Smooth muscle cell (in vitro differentiated cells): ENCODE measurements around the gene ABCB8. TPM values are rescaled to one million over a fixed set of nuclear protein-coding genes. Genes with fewer than 3 reads are reported as not detected.

Experiments used
- DNase-seq: peaks from one replicate; lab custom pipeline; 2025; ENCODE audit not compliant: unreplicated experiment; lab: John Stamatoyannopoulos, UW
- H2AFZ ChIP-seq: fragments of 200-600 bp; sonication (generic); 2 replicates; pipeline ENCODE4 v1.6.0; 2016; ENCODE audit warnings: antibody characterized with exemption, low read depth, mild to moderate bottlenecking
- H3F3A ChIP-seq: fragments of 200-600 bp; sonication (generic); 2 replicates; pipeline ENCODE4 v1.6.0; 2017; ENCODE audit warnings: antibody characterized with exemption, low read depth
- H3K27ac ChIP-seq: fragments of 200-600 bp; sonication (generic); 2 replicates; pipeline ENCODE4 v1.5.1; 2016; ENCODE audit warnings: low read depth, mild to moderate bottlenecking
- H3K27me3 ChIP-seq: fragments of 200-600 bp; sonication (generic); 2 replicates; pipeline ENCODE4 v1.6.1; 2016; ENCODE audit warnings: low read depth, mild to moderate bottlenecking
- H3K36me3 ChIP-seq: fragments of 200-600 bp; sonication (generic); 2 replicates; pipeline ENCODE4 v1.5.1; 2016; ENCODE audit warnings: low read depth
- H3K4me1 ChIP-seq: fragments of 200-600 bp; sonication (generic); 2 replicates; pipeline ENCODE4 v1.5.1; 2016; ENCODE audit warnings: low read depth
- H3K4me2 ChIP-seq: fragments of 200-600 bp; sonication (generic); 2 replicates; pipeline ENCODE4 v1.6.0; 2016; ENCODE audit warnings: mild to moderate bottlenecking
- H3K4me3 ChIP-seq: fragments of 200-600 bp; sonication (generic); 2 replicates; pipeline ENCODE4 v1.5.1; 2016; ENCODE audit warnings: mild to moderate bottlenecking
- H3K79me2 ChIP-seq: fragments of 200-600 bp; sonication (generic); 2 replicates; pipeline ENCODE4 v1.6.0; 2016; ENCODE audit warnings: low read depth, mild to moderate bottlenecking
- H3K9ac ChIP-seq: fragments of 200-600 bp; sonication (generic); 2 replicates; pipeline ENCODE4 v1.6.0; 2016; ENCODE audit warnings: low read depth
- H3K9me3 ChIP-seq: fragments of 200-600 bp; sonication (generic); replicated peaks from 2 replicates; pipeline ENCODE4 v1.5.1; 2016; ENCODE audit warnings: low read depth
- H4K20me1 ChIP-seq: fragments of 200-600 bp; sonication (generic); 2 replicates; pipeline ENCODE4 v1.6.0; 2016; ENCODE audit warnings: low read depth
- WGBS: methylation state at CpG from one replicate; pipeline ENCODE4 v1.1.7; 2016; ENCODE audit warnings: low lambda C conversion rate; 5-methylcytosine and 5-hydroxymethylcytosine counted together
- polyA plus RNA-seq: library from polyadenylated mRNA; unstranded; fragments of >200 nt; fragmentation: Nextera tagmentation; extraction: Ambion mirVana; gene quantifications from 2 replicates; pipeline ENCODE4 v1.2.1, GENCODE V29; 2016
- total RNA-seq: library from RNA; depleted of rRNA; stranded (reverse); fragments of >200 nt; gene quantifications from 2 replicates; pipeline ENCODE4 v1.2.3, GENCODE V29; 2014
- TF ChIP-seq, protein P1 (sequence below): fragments of 200-600 bp; sonication (generic); IDR thresholded peaks from 2 replicates; pipeline ENCODE4 v1.5.1; 2017; ENCODE audit warnings: borderline replicate concordance, mild to moderate bottlenecking, antibody characterized with exemption; ENCODE audit not compliant: insufficient read depth, poor library complexity, severe bottlenecking

The ABCB8 gene
- total and polyA plus RNA-seq, 2 experiments from 2014 or later, result 23.4 to 24.2 TPM

DNA sequence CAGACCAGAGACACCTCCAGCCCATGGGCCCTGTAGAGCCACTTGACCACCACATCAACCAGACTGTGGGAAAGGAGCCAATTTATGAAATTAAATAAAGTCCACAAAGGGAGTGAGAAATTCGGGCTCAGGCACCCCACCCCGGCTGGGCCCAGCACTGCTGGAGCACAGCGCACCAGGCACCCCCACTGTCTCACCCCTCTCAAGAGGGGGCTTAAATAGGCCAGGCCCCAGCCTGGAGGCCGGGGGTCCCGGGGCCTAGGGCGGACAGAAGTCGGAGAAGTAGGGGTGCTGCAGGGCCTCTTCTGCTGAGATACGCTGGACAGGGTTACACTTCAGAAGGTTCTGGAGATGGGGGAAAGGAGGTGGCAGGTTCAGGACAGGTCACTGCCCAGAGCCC lies 25.5 kb downstream of the ABCB8 start:
- no peak for DNase-seq
- Histone ChIP-seq H3K36me3 (no peaks in the 10 kb centered on the region), H3F3A (no peaks in the 10 kb centered on the region), H2AFZ (no peak overlapping the region), H3K4me1 (peaks cover 11% of the 10 kb centered on the region), H3K4me2 (no peak overlapping the region), H3K27me3 (no peaks in the 10 kb centered on the region), H3K27ac (no peak overlapping the region), H4K20me1 (peaks cover 8% of the 10 kb centered on the region), H3K9ac (no peak overlapping the region), H3K9me3 (no peaks in the 10 kb centered on the region), H3K79me2 (no peaks in the 10 kb centered on the region), H3K4me3 (no peak overlapping the region)
- WGBS, result 88% methylated on average over 8 of the region's 8 CpGs
- TF ChIP-seq, protein P1, sequence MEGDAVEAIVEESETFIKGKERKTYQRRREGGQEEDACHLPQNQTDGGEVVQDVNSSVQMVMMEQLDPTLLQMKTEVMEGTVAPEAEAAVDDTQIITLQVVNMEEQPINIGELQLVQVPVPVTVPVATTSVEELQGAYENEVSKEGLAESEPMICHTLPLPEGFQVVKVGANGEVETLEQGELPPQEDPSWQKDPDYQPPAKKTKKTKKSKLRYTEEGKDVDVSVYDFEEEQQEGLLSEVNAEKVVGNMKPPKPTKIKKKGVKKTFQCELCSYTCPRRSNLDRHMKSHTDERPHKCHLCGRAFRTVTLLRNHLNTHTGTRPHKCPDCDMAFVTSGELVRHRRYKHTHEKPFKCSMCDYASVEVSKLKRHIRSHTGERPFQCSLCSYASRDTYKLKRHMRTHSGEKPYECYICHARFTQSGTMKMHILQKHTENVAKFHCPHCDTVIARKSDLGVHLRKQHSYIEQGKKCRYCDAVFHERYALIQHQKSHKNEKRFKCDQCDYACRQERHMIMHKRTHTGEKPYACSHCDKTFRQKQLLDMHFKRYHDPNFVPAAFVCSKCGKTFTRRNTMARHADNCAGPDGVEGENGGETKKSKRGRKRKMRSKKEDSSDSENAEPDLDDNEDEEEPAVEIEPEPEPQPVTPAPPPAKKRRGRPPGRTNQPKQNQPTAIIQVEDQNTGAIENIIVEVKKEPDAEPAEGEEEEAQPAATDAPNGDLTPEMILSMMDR, result no peak

DNA sequence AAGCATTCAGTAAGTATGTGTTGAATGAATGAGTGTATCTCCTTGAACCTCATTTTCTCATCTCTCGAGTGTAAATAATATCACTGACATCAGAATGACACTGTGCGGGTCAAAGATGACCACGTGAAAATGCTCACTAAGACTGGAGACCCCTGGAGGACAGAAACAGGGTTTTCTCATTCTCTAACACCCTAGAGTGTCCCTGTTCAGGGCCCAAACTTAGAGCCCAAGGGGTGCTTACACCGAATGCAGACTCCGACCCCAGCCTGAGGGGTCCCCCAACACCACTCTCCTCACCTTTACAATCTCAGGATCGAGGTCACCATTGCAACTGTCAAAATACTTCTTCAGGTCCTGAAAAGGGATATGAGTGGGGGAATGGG lies 28.0 kb downstream of the ABCB8 start:
- Histone ChIP-seq H3F3A (no peaks in the 10 kb centered on the region), H4K20me1 (peaks cover 20% of the 10 kb centered on the region), H3K9me3 (no peaks in the 10 kb centered on the region), H3K36me3 (no peaks in the 10 kb centered on the region), H3K4me1 (peaks cover 20% of the 10 kb centered on the region), H3K27me3 (no peaks in the 10 kb centered on the region), H3K4me2 (peak overlapping the region; percentile 94), H3K9ac (no peak overlapping the region), H3K4me3 (no peak overlapping the region), H3K27ac (no peak overlapping the region), H2AFZ (no peak overlapping the region), H3K79me2 (peaks cover 13% of the 10 kb centered on the region)
- no peak for DNase-seq
- TF ChIP-seq, protein P1, result no peak
- 90% methylated on average over 6 of the region's 6 CpGs for WGBS

DNA sequence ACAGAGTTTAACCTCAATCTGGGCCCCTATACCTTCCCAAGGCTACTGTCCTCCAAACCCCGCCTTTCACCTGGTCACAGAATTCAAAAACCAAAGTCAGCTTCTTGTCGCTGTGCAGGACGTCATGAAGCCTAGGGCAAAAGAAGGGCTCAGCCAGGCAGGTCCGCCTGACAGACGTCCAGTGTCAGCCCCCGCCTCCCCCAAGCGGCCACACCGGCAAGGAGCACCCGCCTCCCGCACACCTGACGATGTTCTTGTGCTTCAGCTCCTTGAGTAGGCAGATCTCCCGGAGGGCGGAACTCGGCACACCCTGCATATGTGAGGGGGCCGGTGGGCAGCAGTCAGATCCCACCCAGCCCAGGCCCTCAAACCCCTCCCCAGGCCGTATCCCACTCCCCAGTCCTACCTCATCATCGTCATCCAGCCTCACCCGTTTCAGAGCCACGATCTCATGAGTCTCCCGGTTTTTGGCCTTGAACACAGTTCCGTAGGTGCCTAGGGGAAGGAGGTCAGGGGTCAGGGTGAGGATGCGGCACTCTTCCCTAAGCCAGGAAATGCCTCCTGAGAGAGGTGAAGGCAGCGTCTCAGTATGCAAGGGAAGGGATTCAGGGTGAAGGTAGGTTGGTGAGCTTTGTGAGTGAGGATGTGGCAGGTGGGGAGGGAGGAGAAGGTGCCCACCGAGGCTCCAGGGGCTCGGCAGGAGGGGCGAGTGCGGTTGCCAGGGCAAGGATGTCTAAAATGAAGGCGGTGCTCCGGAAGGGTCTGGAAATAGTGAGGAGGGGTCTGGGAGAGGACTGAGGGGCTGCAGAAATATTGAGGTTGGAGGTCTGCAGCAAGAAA lies 28.6 kb downstream of the ABCB8 start:
- Histone ChIP-seq H2AFZ (peak overlapping the region; percentile 71), H3K4me2 (peak overlapping the region; percentile 94), H3K4me3 (peak overlapping the region; percentile 74), H3K79me2 (peaks cover 13% of the 10 kb centered on the region), H3K27ac (no peak overlapping the region), H3K27me3 (no peaks in the 10 kb centered on the region), H4K20me1 (peaks cover 22% of the 10 kb centered on the region), H3K4me1 (peaks cover 26% of the 10 kb centered on the region), H3F3A (peaks cover 4% of the 10 kb centered on the region), H3K9ac (peak overlapping the region; percentile 5), H3K9me3 (no peaks in the 10 kb centered on the region), H3K36me3 (no peaks in the 10 kb centered on the region)
- no peak for DNase-seq
- 30% methylated on average over 29 of the region's 29 CpGs for WGBS
- TF ChIP-seq, protein P1, result no peak
